ENCODE data around the gene FBXW8.

The FBXW8 gene

DNA sequence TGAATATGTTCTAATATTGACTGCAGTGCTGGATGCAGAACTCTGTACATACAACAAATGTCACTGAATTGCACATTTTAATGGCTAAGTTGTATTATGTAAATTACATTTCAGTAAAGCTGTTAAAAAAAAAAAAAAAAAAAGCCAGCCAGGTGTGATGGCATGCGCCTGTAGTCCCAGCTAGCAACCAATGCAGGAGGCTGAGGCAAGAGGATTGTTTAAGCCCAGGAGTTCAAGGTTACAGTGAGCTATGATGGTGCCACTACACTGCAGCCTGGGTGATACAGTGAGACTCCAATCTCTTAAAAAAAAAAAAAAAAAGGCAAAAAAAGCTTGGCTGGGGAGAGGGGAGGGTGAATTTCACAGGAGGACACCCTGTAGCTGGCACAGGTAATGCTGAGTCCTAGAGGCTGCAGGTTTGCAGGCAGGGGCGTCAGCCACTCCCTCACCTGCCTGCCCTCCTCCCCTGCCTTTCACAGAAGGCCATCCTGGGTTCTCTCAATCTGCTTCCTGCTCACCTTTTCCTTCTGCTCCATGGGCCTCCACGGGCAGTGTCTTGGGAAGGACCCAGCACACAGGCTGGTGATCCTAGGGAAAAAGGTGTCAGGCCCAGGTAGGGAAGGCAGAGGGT is 147.8 kb downstream of the FBXW8 start:
- TF ChIP-seq, protein P1, sequence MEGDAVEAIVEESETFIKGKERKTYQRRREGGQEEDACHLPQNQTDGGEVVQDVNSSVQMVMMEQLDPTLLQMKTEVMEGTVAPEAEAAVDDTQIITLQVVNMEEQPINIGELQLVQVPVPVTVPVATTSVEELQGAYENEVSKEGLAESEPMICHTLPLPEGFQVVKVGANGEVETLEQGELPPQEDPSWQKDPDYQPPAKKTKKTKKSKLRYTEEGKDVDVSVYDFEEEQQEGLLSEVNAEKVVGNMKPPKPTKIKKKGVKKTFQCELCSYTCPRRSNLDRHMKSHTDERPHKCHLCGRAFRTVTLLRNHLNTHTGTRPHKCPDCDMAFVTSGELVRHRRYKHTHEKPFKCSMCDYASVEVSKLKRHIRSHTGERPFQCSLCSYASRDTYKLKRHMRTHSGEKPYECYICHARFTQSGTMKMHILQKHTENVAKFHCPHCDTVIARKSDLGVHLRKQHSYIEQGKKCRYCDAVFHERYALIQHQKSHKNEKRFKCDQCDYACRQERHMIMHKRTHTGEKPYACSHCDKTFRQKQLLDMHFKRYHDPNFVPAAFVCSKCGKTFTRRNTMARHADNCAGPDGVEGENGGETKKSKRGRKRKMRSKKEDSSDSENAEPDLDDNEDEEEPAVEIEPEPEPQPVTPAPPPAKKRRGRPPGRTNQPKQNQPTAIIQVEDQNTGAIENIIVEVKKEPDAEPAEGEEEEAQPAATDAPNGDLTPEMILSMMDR (conservative IDR thresholded peaks at IDR 0.05), result no peak
- peak overlapping the region; percentile 86; the same call in 1 of the 2 replicates for H3K27ac ChIP-seq

DNA sequence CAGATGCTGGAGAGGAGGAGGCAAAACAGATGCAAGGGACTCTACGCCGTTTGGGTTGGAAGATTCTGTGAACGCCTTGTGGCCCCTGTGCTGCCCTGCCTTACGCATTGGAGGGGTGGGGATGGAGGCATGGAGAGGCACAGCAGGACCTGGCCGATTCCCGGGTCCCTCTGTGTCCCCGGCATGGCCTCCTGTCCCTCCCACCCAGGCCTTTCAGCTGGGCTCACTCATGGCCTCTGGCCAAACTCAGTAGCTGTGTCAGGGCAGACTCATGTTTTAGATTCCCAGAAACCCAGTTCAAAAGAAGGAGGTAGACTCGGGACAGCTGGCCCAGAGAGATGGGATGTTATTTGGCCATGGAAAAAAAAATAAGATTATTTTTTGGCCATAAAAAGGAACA is 148.4 kb downstream of the FBXW8 start:
- H3K27ac ChIP-seq, result peak overlapping the region; percentile 86
- TF ChIP-seq, protein P1 (conservative IDR thresholded peaks at IDR 0.05), result no peak

DNA sequence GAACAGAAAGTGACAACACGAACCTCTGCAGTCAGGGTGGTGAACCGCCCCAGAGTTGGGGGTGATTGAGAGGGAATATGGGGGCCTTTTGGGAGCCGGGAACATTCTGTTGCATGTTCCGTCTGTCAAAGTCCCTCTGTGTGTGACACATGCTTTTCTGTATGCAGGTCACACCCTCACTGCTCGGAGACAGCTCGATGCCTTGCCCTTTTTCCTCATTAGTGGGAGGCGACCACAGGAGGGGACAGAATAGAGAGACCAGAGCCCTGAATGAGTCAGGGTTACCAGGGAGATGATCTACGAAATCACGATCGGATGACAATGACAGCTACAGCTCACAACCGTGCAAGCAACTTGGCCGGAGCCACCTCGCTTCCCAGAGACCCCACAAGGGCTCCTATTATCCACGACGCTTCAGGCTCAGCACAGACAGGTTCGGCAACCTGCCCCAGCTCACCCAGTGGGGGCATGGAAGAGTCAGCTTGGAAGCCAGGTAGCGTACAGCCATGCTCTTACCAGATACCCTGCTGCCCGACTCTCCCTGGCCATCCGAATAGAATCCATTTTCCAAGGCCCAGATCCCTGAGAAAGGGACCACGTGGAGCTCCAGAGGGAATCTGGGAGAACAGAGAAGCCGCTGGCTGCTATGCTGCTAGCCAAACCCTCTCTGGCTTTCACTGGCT is 149.6 kb downstream of the FBXW8 start:
- TF ChIP-seq, protein P1 (conservative IDR thresholded peaks at IDR 0.05), result no peak
- peak overlapping the region; percentile 86 for H3K27ac ChIP-seq

DNA sequence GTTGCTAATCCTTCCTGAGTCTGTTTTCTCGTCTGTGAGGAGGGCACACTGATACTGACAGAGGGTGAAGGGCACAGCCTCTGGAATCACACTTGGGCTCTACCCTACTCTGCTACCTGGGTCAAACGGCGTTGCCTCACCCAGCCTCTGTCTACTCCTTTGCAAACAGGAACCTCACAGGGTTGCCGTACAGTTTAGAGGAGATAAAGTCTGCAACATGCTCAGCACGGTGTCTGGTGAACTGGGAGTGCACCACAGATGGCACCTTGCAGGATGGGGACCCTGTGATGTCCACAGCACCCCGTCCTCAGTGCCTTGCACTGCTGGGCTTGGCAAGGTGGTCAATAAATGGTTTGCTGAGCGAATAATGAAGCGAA is 150.2 kb downstream of the FBXW8 start:
- H3K27ac ChIP-seq, result peak overlapping the region; percentile 86
- TF ChIP-seq, protein P1 (conservative IDR thresholded peaks at IDR 0.05), result no peak

DNA sequence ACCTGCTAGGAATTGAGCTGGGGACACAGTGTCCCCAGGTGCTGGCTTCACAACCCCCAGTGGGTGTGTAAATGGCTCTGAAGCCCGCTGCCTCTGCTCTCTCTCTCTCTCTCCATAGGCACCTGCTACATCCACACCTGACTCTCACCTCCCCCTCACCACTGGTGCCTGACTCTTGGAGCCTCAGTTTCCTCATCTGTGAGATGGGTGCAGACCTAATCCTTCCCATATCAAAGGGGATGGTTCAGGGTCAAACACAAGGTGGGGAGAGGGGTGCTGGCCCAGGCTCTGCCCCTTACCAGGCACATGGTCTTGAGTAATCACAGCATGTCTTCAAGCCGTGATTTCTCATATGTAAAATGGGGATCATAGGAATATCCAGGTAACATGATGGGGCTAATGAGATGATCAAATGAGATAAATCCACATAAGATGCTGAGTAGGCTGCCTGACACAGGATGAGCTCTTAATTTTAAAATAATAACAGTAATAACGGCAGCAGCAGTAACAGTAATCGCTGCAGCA is 150.9 kb downstream of the FBXW8 start:
- H3K27ac ChIP-seq, result peak overlapping the region; percentile 86
- TF ChIP-seq, protein P1 (conservative IDR thresholded peaks at IDR 0.05), result no peak

DNA sequence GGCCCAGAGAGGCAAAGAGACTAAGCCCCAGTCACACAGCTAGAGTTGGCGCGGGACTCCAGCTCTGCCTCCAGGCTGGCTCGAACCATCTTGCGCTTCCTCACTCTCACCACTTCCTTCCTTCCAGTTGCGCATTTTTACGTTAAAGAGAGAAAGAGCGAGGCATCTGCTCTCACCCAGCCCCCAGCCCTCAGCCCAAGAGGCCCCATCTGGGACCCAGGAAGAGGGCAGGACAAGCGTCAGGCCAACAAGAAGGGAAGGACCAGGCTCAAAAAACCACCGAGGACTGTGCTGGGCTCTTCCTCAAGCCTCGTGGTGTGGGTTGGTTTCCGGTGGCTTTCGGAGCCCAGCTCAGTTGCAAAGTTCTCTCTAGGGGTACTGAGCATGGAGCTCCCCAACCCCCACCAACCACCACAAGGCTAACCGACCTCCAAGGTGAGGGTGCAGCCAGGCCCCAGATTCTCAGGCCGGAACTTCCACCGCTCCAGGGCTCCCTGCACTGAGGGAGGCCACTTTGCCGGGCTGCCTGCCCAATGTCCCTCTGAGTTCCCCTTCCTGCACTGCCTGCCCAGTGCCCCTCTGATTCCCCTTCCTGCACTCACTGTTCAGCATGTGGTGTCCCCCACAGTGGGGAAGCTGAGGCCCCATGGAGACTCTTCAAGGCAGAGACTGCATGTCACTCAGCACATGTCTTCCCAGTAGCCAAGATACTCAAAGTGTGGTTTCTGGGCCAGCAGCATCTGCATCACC is 152.6 kb downstream of the FBXW8 start:
- TF ChIP-seq, protein P1 (conservative IDR thresholded peaks at IDR 0.05), result no peak
- peak overlapping the region; percentile 86 for H3K27ac ChIP-seq

DNA sequence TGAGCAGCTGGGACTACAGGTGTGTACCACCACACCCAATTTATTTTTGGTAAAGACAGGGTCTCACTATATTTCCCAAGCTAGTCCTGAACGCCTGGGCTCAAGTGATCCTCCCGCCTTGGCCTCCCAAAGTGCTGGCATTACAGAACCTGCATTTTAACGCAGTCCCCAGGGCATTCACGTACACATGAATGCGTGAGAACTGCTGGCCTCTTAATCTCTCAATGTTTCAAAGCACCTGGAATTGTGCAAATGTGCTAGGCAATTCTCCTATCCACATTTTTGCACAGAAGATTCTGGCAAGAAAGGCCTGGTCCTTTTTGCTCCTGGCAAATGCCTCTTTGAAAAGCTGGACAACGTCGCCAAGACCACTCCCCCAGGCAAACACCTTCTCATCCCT is 153.3 kb downstream of the FBXW8 start:
- H3K27ac ChIP-seq, result peak overlapping the region; percentile 86
- TF ChIP-seq, protein P1 (conservative IDR thresholded peaks at IDR 0.05), result no peak

All from VCaP (cell line).